HG03135 (cell line): ENCODE data around the gene PAK1.
"Not testable (repeated sequence)": the region's sequence is repeated elsewhere in the genome, so short reads cannot be mapped to it uniquely, and the experiment has no call there.

Experiments used
- ATAC-seq: cut with Tn5 transposase; IDR thresholded peaks from one replicate; pipeline ENCODE4 v1.9.1; 2021; ENCODE audit warnings: mild to moderate bottlenecking, moderate library complexity; ENCODE audit not compliant: unreplicated experiment

PAK1 gene

DNA sequence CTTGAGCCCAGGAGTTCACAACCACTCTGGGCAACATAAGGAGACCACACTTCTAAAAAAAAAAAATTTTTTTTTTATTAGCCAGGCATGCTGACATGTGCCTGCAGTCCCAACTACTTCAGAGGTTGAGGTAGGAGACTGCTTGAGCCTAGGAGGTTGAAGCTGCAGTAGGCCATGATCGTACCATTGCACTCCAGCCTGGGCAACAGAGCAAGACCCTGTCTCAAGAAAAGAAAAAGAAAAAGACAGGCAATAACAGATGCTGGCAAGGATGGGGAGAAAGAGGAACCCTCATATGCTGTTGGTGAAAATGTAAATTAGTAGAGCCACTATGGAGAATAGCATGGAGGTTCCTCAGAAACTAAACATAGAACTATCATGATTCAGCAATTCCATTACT is 64.8 kb downstream of the PAK1 start:
- ATAC-seq = no peak

DNA sequence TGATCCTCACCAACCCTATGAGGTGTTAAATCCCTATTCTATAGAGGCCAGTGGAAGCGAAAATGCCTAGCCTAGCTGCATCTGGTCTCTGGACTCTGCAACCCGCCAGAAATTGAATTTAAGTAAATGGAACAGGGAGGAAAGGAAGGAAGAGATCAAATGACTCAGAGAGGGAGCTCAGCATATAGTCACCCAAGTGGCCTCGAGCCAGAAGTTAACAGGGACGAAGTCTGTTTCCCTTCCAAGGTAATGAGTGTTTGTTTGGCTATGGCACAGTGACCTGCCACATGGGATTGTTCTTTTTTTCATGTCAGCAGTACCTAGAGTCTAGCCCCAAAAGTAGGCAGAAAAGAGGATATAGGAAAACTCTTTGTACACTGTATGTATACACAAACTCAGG is 66.3 kb downstream of the PAK1 start:
- ATAC-seq = no peak

DNA sequence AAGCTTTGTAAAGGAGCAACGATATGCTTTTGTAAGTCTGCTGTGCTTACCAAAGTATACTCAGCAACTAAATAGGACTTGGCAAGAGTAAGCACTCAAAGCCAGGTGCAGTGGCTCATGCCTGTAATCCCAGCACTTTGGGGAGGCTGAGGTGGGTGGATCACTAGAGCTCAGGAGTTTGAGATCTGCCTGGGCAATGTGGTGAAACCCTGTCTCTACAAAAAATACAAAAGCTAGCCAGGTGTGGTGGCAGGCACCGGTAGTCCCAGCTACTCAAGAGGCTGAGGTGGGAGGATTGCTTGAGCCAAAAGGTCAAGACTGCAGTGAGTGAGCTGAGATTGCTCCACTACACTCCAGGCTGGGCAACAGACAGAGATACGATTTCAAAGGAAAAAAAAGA is 67.5 kb downstream of the PAK1 start:
- no peak for ATAC-seq

DNA sequence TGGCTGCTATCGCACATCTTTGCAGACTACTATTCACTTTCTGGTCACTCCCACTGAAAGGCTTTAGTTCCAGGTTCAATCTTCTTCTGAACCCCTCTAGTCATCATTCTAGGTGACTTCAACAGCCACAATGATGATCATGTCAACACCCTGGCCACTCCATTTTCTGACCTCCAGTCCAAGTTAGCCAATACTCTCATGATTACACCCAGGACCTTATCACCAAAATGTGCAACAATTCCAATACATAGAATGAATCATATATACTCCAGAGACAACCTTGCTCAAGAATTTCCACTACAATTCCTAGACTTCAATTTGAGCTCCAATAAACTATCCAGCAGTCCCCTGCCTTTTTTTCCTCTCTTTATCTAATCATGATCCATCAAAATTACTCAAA is 70.7 kb downstream of the PAK1 start:
- no peak for ATAC-seq

DNA sequence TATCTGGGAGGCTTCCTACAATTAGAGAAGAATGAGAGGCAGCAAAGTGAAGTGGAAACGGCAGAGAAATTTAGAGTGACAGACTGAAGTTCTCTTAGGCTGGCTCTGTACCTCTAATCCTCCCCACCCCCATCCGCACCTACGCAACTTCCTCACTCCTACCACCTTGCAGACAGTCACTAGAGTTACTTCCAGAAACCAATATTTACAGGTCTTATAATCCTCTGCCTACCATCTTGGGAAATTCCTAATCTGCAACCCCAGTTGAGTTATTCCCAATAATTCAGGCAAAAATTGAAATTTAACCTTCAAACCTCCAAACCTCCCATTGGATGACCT is 71.7 kb downstream of the PAK1 start:
- no peak for ATAC-seq

DNA sequence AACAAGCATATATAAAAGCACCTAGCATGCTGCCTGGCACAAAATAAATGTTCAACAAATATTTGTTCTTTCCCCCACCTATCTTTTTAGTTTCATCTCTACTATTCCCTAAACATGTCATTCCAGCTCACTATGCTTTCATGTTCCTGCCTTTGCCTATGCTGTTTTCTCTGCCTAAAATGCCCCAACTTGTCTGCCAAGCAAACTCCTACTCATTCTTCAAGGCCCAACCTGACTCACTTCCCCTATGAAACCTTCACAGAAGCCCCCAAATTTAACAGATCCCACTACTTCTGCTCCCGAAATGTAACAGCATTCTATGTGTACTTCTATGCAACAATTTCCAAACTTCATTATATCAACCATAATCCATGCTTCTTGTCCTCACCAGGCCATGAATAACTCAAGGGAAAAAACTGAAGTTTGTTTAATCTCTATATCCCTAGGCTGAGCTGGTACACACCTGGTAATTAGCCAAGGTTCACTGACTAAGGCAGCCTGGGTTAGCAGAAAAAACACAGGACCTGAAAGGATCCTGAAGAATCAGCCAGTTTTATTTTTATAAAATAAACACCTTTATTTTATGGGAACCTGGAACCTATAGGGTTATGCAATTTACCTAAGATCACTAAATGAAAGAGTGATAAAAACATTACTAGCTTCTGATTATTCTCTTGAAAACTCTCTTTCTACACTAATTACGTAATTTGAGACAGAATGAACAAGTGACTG is 72.2 kb downstream of the PAK1 start:
- ATAC-seq = no peak

DNA sequence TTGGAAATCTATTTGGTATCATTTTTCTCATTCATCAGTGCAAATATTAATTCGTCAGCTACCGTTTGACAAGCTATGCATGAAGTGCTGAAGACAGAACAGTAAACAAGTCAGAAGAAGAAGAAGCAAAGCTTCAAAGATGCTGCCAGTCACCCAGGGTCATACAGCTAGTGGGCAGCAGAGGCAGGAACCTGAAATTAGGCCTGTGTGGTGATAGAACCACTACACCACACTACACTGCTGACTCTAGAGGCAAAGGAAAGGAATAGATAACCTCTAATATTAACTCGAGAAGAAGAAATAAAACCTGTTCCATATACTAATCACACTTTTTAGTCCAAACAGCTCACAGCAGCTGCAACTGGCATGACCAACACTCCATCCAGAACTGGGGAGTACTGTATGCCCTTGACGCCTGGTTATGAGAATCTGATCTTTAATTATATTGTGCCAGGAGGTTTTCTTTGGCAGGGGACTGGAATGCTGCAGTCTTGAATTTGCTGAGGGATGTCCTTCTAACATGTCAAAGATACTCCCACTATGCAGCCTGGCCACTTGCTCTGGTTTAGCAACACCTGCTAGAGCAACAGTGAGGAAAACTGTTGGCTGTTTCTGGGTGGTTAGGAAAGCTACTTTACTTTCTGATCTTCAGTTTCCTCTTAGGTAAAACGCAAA is 73.0 kb downstream of the PAK1 start:
- ATAC-seq = no peak

DNA sequence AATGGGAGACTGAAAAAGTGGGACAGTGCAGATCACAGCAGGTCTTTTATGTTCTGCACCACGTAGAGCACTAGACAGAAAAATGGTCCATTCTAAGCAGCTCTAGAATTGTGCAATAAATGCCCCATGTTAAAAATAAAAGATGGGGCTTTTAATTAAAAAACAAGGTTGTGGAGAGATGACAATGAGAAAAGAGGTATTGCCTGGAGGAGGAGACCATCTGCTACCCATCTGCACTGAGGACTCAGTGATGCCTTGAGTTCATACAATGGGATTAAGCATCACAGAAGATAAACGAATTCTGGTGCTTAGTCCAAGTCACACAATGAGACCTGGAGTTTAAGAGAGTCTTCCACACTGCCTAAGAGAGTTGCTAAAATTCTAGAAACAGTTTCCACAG is 73.6 kb downstream of the PAK1 start:
- no peak for ATAC-seq

DNA sequence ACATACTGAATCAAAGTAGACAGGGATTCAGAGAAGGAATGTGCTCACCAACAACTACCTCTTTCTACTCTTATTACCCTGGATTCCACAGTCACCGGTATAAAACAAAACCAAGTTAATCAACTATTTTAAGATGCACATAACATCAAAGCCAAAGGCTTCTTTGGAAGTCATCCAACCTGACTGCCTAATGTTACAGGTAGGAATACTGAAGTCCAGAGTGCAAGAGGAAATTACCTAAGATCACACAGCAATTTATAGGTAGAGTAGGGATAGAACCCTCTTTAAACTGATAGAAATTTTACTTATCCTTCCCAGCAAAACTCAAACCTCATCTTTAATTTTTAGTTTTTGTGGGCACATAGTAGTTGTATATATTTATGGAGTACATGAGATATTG is 76.3 kb downstream of the PAK1 start:
- no peak for ATAC-seq

DNA sequence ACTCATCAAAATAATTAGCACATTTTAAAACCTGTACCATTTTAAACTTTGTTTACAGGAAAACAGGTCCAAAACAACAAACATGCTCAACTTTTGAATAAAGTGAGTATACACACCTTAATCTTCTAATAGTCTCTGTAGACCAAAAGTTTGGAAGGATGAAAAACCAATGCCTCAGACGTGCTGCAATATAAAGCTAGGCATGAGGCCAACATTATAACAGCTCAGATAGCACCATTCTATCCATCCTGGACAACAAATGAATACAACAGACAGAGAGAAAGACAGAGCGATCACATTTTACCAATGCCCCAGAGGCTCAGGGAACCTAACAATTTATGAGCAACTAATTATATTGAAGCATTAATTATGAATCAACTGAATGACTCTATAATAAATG is 77.0 kb downstream of the PAK1 start:
- ATAC-seq = no peak

DNA sequence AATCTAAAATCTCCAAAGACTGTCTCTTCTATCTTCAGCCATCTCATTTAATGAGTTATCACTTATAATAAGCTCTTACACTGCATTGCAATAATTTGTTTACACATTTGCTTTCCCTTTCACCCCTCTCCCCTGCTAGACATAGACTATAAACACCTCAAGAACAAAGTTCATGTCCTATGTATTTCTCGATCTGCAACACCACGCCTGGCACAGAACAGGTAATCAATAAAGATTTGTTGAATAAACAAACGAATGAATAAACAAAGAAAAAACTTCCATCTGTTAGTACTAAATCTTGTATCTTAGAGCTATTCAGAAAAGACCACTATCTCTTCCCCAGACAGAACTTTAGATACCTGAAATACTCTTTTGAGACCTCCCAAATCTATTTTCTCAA is 77.6 kb downstream of the PAK1 start:
- no peak for ATAC-seq

DNA sequence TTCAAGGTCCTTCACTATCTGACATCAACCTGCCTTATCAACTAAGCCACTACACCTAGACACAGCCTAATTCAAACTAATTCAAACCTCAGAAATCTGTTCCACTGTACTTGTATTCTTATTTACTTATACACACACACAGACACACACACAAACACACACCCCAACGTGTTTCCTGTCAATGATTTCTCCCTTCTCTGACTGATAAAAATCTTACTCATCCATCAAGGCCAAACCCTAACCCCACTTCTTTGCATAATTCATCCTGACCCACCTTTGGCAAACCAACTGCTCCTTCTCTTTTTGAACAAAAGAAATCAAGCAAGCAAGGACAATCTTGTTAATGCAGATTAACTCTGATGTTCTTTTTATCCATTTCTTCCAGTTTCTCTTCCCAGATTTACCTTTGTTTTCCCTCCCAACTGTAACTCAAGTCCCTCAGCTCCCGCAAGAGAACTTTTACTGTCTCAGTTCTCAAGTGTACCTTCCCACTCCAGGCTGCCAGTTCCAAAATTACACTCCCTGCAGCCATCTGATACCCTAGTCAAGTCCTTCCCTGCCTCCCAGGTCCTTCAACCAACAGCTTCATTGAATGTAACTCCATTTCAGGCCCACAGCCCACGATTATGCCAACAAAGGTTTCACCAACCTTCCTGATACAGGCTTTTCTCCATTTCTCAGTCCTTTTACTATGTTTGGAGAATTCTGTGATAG is 78.3 kb downstream of the PAK1 start:
- ATAC-seq = no peak

DNA sequence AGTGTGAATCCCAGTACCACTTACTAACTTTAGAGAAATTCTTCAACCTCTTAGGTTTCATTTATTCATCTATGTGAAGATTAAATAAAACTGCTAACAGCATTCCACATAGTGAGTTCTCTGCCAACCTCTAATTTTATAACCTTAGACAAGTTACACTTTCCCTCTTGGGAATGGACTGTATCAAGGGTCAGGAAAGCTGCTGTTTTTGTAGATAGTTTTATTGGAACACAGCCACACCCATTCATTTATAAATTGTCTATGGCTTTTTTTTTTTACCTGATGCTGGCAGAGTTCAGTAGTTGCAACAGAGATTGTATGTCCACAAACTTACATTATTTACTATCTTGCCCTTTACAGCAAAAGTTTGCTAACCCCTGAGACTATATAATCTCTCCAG is 81.1 kb downstream of the PAK1 start:
- ATAC-seq = no peak

DNA sequence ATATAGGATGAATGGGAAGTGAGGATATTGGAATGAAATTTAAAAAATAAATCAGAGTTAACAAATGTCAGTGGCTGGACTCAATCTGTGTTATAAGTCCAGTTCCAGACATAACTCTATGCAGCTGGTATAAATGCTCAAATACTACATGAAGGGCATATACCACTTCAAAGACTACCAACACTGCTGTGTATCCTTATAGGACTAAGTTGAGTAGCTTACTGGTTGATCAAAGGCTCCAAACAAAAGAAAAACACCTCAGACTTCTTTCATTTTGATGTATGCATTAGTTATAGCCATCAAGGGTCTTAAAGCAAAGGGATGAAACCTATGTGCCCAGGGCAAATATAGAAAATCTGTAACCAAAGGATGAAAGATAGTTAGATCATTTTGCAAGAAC is 86.2 kb downstream of the PAK1 start:
- ATAC-seq = no peak

DNA sequence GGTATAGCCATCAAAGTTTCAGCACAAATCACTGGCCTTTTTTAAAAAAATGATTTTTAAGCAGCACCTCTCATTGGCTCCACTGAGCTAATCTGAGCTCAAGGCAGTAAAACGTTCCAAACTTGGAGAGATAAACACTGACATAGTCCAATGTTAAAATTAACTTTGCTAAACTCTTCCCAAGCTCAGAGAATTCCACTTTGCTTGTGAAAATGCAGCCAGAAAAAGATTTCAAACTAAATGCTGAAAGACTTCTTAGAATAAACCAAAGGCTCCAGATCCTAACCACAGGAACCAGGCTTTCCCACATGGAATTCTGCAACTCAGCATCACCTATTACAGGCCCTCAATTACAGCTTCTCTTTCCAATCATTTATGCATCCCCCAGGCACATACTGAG is 87.7 kb downstream of the PAK1 start:
- ATAC-seq = no peak

DNA sequence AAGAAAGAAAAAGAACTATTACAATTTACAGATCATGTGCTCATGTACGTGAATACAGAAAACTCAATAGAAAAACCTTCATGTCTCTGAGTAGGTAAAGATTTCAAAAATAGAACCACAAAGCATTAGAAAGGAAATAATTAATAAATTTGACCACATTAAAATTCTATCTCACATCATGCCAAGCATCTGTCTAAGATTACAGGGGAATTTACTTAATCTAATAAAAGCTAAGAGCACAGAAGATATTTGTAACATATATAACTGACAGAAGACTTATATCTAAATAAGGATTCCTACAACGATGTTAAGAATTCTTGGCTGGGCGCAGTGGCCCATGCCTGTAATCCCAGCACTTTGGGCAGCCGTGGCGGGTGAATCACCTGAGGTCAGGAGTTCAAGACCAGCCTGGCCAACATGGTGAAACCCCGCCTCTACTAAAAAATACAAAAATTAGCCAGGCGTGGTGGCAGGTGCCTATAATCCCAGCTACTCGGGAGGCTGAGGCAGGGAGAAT is 88.6 kb downstream of the PAK1 start:
- not testable (repeated sequence) for ATAC-seq

DNA sequence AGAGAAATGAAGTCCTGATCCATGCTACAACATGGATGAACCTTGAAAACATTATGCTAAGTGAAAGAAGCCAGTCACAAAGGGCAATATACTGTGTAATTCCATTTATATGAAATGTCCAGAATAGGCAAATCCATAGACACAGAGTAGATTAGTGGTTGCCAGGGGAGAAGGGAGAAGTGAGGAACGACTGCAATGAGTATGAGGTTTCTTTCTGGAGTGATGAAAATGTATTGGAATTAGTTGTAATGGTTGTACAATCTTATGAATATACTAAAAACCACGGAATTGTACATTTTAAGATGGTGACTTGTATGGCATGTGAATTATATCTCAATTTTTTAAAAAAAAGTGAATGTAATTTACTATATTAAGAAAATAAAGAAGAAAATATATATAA is 89.3 kb downstream of the PAK1 start:
- ATAC-seq = no peak

DNA sequence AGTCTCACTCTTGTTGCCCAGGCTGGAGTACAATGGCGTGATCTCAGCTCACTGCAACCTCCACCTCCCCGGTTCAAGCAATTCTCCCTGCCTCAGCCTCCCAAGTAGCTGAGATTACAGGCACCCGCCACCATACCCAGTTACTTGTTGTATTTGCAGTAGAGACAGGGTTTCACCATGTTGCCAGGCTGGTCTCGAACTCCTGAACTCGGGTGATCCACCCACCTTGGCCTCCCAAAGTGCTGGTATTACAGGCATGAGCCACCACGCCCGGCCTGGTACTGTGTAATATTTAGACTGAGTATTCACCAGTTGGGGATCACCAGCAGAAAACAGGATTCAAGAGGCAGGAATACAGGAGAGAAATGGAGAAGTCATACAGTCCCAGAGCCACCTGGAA is 90.5 kb downstream of the PAK1 start:
- ATAC-seq = not testable (repeated sequence)

DNA sequence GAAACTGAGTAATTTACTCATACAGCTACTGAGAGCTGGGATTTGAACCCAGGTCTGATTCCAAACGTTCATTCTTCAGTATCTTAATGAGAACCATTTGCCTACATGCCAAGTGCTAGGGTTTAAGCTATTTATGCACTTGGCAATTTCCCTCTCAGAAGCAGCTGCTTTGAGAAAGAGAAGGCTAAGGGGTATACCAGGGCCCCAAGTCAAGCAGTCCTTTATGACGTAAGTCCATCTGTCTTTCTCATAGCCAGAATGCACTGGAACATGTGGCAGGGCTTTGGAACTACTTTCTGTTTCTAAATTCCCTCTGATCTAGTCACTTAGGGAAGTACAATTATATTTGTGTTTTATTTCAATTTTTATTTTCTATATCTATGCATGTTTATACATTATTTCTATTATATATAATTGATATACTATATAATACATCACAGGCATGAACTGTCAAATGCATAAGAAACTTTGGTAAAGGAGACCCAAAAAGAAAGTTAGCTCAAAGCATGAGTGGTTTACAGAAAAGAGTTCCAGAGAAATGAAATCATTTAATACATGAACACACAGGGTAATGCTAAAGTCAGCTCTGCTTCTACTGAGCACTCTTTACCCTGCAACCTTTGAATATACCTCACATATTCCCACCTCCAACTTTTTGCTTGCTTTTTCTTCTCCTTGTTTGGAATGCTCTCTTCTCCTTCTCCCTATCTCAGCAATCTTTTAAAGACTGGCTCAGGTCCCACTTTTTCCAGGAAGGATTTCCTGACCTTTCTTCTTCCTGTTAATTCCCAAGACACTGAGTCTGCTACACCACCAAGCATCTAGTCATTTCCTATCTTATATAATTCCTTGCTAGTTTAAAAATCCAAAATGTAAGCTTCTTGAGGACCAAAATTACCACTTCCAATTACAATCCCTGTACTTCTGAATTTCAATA is 91.9 kb downstream of the PAK1 start:
- ATAC-seq = no peak

DNA sequence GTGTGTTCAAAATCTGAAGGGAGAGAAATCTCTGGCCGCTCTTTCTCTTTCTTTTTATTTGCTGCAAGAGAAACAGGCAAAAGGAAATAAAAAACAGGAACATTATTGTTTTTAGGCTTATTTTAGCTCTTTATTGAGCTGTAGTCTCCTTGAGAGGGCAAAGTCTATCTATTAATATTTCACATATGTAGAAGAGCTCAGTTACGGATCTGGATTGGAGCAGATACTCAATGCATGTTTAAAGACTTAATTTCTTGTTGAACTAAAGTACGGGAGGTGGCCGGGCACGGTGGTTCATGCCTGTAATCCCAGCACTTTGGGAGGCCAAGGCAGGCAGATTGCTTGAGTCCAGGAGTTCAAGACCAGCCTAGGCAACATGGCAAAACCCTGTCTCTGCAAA is 94.0 kb downstream of the PAK1 start:
- ATAC-seq = no peak

DNA sequence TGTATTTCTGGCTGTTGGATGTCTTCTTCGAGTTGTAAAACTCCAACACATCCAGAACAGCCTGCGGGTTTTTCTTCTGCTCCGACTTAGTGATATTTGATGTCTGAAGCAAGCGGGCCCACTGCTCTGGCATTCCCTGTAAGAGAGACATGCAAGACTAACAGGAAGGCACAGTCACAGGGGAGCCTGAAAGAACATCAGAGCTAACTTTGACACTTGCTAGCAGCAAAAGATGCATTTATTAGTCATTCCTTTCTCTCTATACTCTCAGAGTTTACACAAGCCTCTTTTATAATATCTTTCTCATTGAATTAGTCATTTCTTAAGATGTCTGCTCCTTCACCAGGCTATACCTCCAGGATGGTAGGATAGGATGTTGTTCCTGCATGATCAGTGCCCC is 94.6 kb downstream of the PAK1 start:
- no peak for ATAC-seq
